H1 (cell line): ENCODE measurements around the gene FAM228A. TPM values are rescaled to one million over a fixed set of nuclear protein-coding genes. Genes with fewer than 3 reads are reported as not detected.

ENCODE experiments used
- PHF8 ChIP-seq: fragments of 200-600 bp; sonication (generic); conservative IDR thresholded peaks from 2 replicates; pipeline ENCODE4 v1.7.1; 2012; ENCODE audit warnings: low read depth, mild to moderate bottlenecking, inconsistent platforms, low read length, moderate library complexity
- SIX5 ChIP-seq: IDR thresholded peaks from 2 replicates; pipeline ENCODE4 v1.6.1; 2011; ENCODE audit warnings: mild to moderate bottlenecking, low read depth, low read length
- polyA plus RNA-seq, 7 experiments: library from polyadenylated mRNA; depleted of rRNA in 3 of 7; stranded (reverse) in 5 of 7; unstranded in 2 of 7; fragments of >200 nt in 5 of 7; fragments of 200-250 nt in 2 of 7; gene quantifications; 1 replicate in 5 of 7; 2 replicates in 1 of 7; 4 replicates in 1 of 7; pipeline versions ENCODE4 v1.2.1 to v1.2.3, GENCODE V29; 2011 to 2013; ENCODE audit warnings: missing spikeins in 2 of 7, mixed read lengths in 2 of 7
- total RNA-seq: library from RNA; stranded (reverse); fragmentation: NEBNext Ultra II Directional; extraction: Animal tissue kit (Norgen Biotek cat#: 25700); gene quantifications from 2 replicates; pipeline ENCODE4 v1.2.1, GENCODE V29; 2021

Gene FAM228A
- total and polyA plus RNA-seq, 2 of the 8 experiments (the other 6 are each of a cell fraction or from before 2014, with no cell fraction given) = not detected

- TF ChIP-seq PHF8 = no peak
- TF ChIP-seq SIX5 = no peak
Observed at GRCh38 chr2:24220554-24221291, 45.9 kb downstream of the FAM228A start (continued).
